ENCODE results near the gene TRHDE.
"Not testable (repeated sequence)": the region's sequence is repeated elsewhere in the genome, so short reads cannot be mapped to it uniquely, and the experiment has no call there.

Gene TRHDE

GRCh38 chr12:72694193-72694592 is 422.0 kb downstream of the TRHDE start:
- H3K9ac ChIP-seq (ENCODE audit: low read length): no peak overlapping the region
- no peak overlapping the region for H3K4me3 ChIP-seq (ENCODE audit: low read length)
- H3K27me3 ChIP-seq (replicated peaks; ENCODE audit: control insufficient read depth, insufficient read depth, low read length): no peaks in the 10 kb centered on the region
- DNase-seq (ENCODE audit: low read depth): no peak
- H3K9me3 ChIP-seq (ENCODE audit: control insufficient read depth, low read length): no peaks in the 10 kb centered on the region
- no peaks in the 10 kb centered on the region for H3K4me1 ChIP-seq (ENCODE audit: control insufficient read depth, insufficient read depth, low read length)
- no peaks in the 10 kb centered on the region for H3K36me3 ChIP-seq (ENCODE audit: control insufficient read depth, insufficient read depth, low read length, severe bottlenecking)

- H3K9me3 ChIP-seq (ENCODE audit: control insufficient read depth, low read length): peaks cover 3% of the 10 kb centered on the region
- H3K4me1 ChIP-seq (ENCODE audit: control insufficient read depth, insufficient read depth, low read length): no peaks in the 10 kb centered on the region
- no peaks in the 10 kb centered on the region for H3K36me3 ChIP-seq (ENCODE audit: control insufficient read depth, insufficient read depth, low read length, severe bottlenecking)
- no peaks in the 10 kb centered on the region for H3K27me3 ChIP-seq (replicated peaks; ENCODE audit: control insufficient read depth, insufficient read depth, low read length)
- H3K9ac ChIP-seq (ENCODE audit: low read length): no peak overlapping the region
- H3K4me3 ChIP-seq (ENCODE audit: low read length): no peak overlapping the region
- no peak for DNase-seq (ENCODE audit: low read depth)
These were observed 427.2 kb downstream of the TRHDE start for GRCh38 chr12:72699362-72699761.

- not testable (repeated sequence) for H3K27me3 ChIP-seq (replicated peaks; ENCODE audit: control insufficient read depth, insufficient read depth, low read length); H3K9me3 ChIP-seq (ENCODE audit: control insufficient read depth, low read length); H3K4me1 ChIP-seq (ENCODE audit: control insufficient read depth, insufficient read depth, low read length); H3K36me3 ChIP-seq (ENCODE audit: control insufficient read depth, insufficient read depth, low read length, severe bottlenecking); H3K4me3 ChIP-seq (ENCODE audit: low read length); H3K9ac ChIP-seq (ENCODE audit: low read length); DNase-seq (ENCODE audit: low read depth)
These were observed 439.9 kb downstream of the TRHDE start for GRCh38 chr12:72712025-72712424.

GRCh38 chr12:72716221-72716620 is 444.1 kb downstream of the TRHDE start:
- Histone ChIP-seq H3K9ac (ENCODE audit: low read length) (no peak overlapping the region), H3K4me3 (ENCODE audit: low read length) (no peak overlapping the region), H3K4me1 (ENCODE audit: control insufficient read depth, insufficient read depth, low read length) (no peaks in the 10 kb centered on the region)

GRCh38 chr12:72717036-72717435 is 444.9 kb downstream of the TRHDE start:
- Histone ChIP-seq H3K4me1 (ENCODE audit: control insufficient read depth, insufficient read depth, low read length) (no peaks in the 10 kb centered on the region), H3K27me3 (replicated peaks; ENCODE audit: control insufficient read depth, insufficient read depth, low read length) (no peaks in the 10 kb centered on the region), H3K36me3 (ENCODE audit: control insufficient read depth, insufficient read depth, low read length, severe bottlenecking) (no peaks in the 10 kb centered on the region), H3K9me3 (ENCODE audit: control insufficient read depth, low read length) (no peaks in the 10 kb centered on the region), H3K4me3 (ENCODE audit: low read length) (no peak overlapping the region), H3K9ac (ENCODE audit: low read length) (no peak overlapping the region)
- no peak for DNase-seq (ENCODE audit: low read depth)

More at GRCh38 chr12:72716221-72716620, 444.1 kb downstream of the TRHDE start:
- no peaks in the 10 kb centered on the region for H3K36me3 ChIP-seq (ENCODE audit: control insufficient read depth, insufficient read depth, low read length, severe bottlenecking)
- no peaks in the 10 kb centered on the region for H3K9me3 ChIP-seq (ENCODE audit: control insufficient read depth, low read length)
- no peaks in the 10 kb centered on the region for H3K27me3 ChIP-seq (replicated peaks; ENCODE audit: control insufficient read depth, insufficient read depth, low read length)
- no peak for DNase-seq (ENCODE audit: low read depth)
